HepG2 (cell line): ENCODE measurements around the gene BRD2. TPM values are rescaled to one million over a fixed set of nuclear protein-coding genes. Genes with fewer than 3 reads are reported as not detected.

Source experiments
- BCL6 ChIP-seq: IDR thresholded peaks from 2 replicates; pipeline ENCODE4 v1.6.1; 2016; ENCODE audit warnings: missing genetic modification reagents, missing compliant biosample characterization
- CENPT ChIP-seq: sonication (generic); formaldehyde crosslinking; IDR thresholded peaks from 2 replicates; pipeline ENCODE4 v1.8.0; 2022; ENCODE audit warnings: low read depth, mild to moderate bottlenecking, moderate library complexity, missing genetic modification reagents
- CREB3 ChIP-seq: sonication (generic); formaldehyde crosslinking; IDR thresholded peaks from 2 replicates; pipeline ENCODE4 v1.5.0; 2020; ENCODE audit warnings: missing genetic modification reagents
- DMAP1 ChIP-seq: IDR thresholded peaks from 2 replicates; pipeline ENCODE4 v1.6.1; 2016
- GLMP ChIP-seq: sonication (generic); formaldehyde crosslinking; IDR thresholded peaks from 2 replicates; pipeline ENCODE4 v1.9.0; 2021; ENCODE audit warnings: missing genetic modification reagents, mild to moderate bottlenecking, borderline replicate concordance
- GTF2F1 ChIP-seq: fragments of 150-350 bp; IDR thresholded peaks from 2 replicates; pipeline ENCODE4 v1.6.1; 2014; ENCODE audit warnings: low read length
- NAIF1 ChIP-seq: sonication (generic); formaldehyde crosslinking; IDR thresholded peaks from 2 replicates; pipeline ENCODE4 v1.5.0; 2020; ENCODE audit warnings: mild to moderate bottlenecking, missing genetic modification reagents, borderline replicate concordance
- PHF8 ChIP-seq: sonication (generic); formaldehyde crosslinking; IDR thresholded peaks from 2 replicates; pipeline ENCODE4 v1.5.0; 2020; ENCODE audit warnings: missing genetic modification reagents
- RARA ChIP-seq: IDR thresholded peaks from 2 replicates; pipeline ENCODE4 v1.6.1; 2016; ENCODE audit warnings: missing genetic modification reagents, missing compliant biosample characterization
- SMYD3 ChIP-seq: sonication (generic); formaldehyde crosslinking; IDR thresholded peaks from 2 replicates; pipeline ENCODE4 v1.8.1; 2023; ENCODE audit warnings: mild to moderate bottlenecking, missing genetic modification reagents
- SP1 ChIP-seq, 2 experiments: fragments of 450-650 bp in 1 of 2; sonication (generic) in 1 of 2; formaldehyde crosslinking in 1 of 2; IDR thresholded peaks; 2 replicates each; pipeline versions ENCODE4 v1.4.0 to v1.6.1; 2016 to 2020; ENCODE audit warnings: missing genetic modification reagents in 1 of 2
- XBP1 ChIP-seq: sonication (generic); formaldehyde crosslinking; IDR thresholded peaks from 2 replicates; pipeline ENCODE4 v1.5.0; 2020; ENCODE audit warnings: missing genetic modification reagents
- ZMYM4 ChIP-seq: sonication (generic); formaldehyde crosslinking; IDR thresholded peaks from 2 replicates; pipeline ENCODE4 v1.8.1; 2023; ENCODE audit warnings: mild to moderate bottlenecking, missing genetic modification reagents
- ZNF143 ChIP-seq: sonication (generic); formaldehyde crosslinking; IDR thresholded peaks from 2 replicates; pipeline ENCODE4 v1.4.0; 2020; ENCODE audit warnings: missing genetic modification reagents
- ZNF205 ChIP-seq: IDR thresholded peaks from 2 replicates; pipeline ENCODE4 v1.6.1; 2018; ENCODE audit warnings: missing biosample characterization, missing genetic modification reagents
- ZNF432 ChIP-seq: sonication (generic); formaldehyde crosslinking; IDR thresholded peaks from 2 replicates; pipeline ENCODE4 v1.5.0; 2020; ENCODE audit warnings: missing genetic modification reagents, mild to moderate bottlenecking, borderline replicate concordance
- ZNF550 ChIP-seq: sonication (generic); formaldehyde crosslinking; IDR thresholded peaks from 2 replicates; pipeline ENCODE4 v1.4.0; 2020; ENCODE audit warnings: mild to moderate bottlenecking, missing genetic modification reagents, borderline replicate concordance
- ZNF616 ChIP-seq: sonication (generic); formaldehyde crosslinking; IDR thresholded peaks from 2 replicates; pipeline ENCODE4 v1.5.0; 2020; ENCODE audit warnings: low read depth, mild to moderate bottlenecking, missing genetic modification reagents
- ZNF766 ChIP-seq: sonication (generic); formaldehyde crosslinking; IDR thresholded peaks from 2 replicates; pipeline ENCODE4 v1.5.0; 2020; ENCODE audit warnings: missing genetic modification reagents, borderline replicate concordance
- ZSCAN12 ChIP-seq: sonication (generic); formaldehyde crosslinking; IDR thresholded peaks from 2 replicates; pipeline ENCODE4 v1.9.0; 2021; ENCODE audit warnings: mild to moderate bottlenecking, missing genetic modification reagents
- polyA plus RNA-seq, 8 experiments: library from polyadenylated mRNA; depleted of rRNA in 3 of 8; stranded (reverse) in 7 of 8; unstranded in 1 of 8; fragments of >200 nt; fragmentation: Illumina TruSeq in 4 of 8; extraction: Trizol in 4 of 8; gene quantifications; 2 replicates each; pipeline versions ENCODE4 v1.2.1 to v1.2.3, GENCODE V29; 2011 to 2016; ENCODE audit warnings: low read depth in 4 of 8, missing spikeins in 1 of 8, mixed read lengths in 1 of 8; ENCODE audit not compliant: insufficient read depth in 1 of 8
- total RNA-seq, 5 experiments: library from RNA; depleted of rRNA; stranded (reverse); fragments of >200 nt; fragmentation: Illumina TruSeq; extraction: Trizol; gene quantifications; 2 replicates each; pipeline ENCODE4 v1.2.3, GENCODE V29; 2016; ENCODE audit warnings: low read depth in 1 of 5
- TF ChIP-seq, protein P1 (sequence below): sonication (generic); formaldehyde crosslinking; IDR thresholded peaks from 2 replicates; pipeline ENCODE4 v1.5.0; 2020; ENCODE audit warnings: mild to moderate bottlenecking, missing genetic modification reagents
- TF ChIP-seq, protein P2 (sequence below): sonication (generic); formaldehyde crosslinking; IDR thresholded peaks from 2 replicates; pipeline ENCODE4 v1.8.1; 2022; ENCODE audit warnings: low read depth, mild to moderate bottlenecking, missing genetic modification reagents

Gene BRD2
- total and polyA plus RNA-seq, 2 of the 13 experiments (the other 11 are each of a cell fraction or from before 2014, with no cell fraction given): 143 to 202 TPM

- TF ChIP-seq CREB3 (CRISPR knock-in tag): no peak
- 0 out of 2 replicates have a peak, but pooled peaks have one; percentile 23 for TF ChIP-seq RARA
- no peak for TF ChIP-seq ZNF143
- TF ChIP-seq NAIF1 (CRISPR knock-in tag): no peak
- TF ChIP-seq ZNF616: no peak
- peak; percentile 61; the same call in 1 of the 2 replicates for TF ChIP-seq ZSCAN12 (CRISPR knock-in tag)
- TF ChIP-seq CENPT: no peak
- TF ChIP-seq ZMYM4: no peak
- TF ChIP-seq ZNF766 (CRISPR knock-in tag): peak; percentile 80
- no peak for TF ChIP-seq ZNF432 (CRISPR knock-in tag)
- no peak for TF ChIP-seq BCL6 (CRISPR knock-in tag)
- TF ChIP-seq ZNF205: peak; percentile 83; the same call in 1 of the 2 replicates
- no peak; the same call in 1 of the 2 replicates for TF ChIP-seq GTF2F1
- TF ChIP-seq SP1 (IDR thresholded peaks at IDR 0.05): no peak
- TF ChIP-seq SP1 (CRISPR knock-in tag; IDR thresholded peaks at IDR 0.05): peak; percentile 54
- TF ChIP-seq PHF8 (CRISPR knock-in tag): peak; percentile 41; the same call in 1 of the 2 replicates
- TF ChIP-seq, protein P1, sequence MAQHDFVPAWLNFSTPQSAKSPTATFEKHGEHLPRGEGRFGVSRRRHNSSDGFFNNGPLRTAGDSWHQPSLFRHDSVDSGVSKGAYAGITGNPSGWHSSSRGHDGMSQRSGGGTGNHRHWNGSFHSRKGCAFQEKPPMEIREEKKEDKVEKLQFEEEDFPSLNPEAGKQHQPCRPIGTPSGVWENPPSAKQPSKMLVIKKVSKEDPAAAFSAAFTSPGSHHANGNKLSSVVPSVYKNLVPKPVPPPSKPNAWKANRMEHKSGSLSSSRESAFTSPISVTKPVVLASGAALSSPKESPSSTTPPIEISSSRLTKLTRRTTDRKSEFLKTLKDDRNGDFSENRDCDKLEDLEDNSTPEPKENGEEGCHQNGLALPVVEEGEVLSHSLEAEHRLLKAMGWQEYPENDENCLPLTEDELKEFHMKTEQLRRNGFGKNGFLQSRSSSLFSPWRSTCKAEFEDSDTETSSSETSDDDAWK (CRISPR knock-in tag): no peak
- TF ChIP-seq GLMP: no peak
- 0 out of 2 replicates have a peak, but pooled peaks have one; percentile 24 for TF ChIP-seq SMYD3 (CRISPR knock-in tag)
- peak; percentile 27; the same call in 1 of the 2 replicates for TF ChIP-seq ZNF550
- TF ChIP-seq, protein P2, sequence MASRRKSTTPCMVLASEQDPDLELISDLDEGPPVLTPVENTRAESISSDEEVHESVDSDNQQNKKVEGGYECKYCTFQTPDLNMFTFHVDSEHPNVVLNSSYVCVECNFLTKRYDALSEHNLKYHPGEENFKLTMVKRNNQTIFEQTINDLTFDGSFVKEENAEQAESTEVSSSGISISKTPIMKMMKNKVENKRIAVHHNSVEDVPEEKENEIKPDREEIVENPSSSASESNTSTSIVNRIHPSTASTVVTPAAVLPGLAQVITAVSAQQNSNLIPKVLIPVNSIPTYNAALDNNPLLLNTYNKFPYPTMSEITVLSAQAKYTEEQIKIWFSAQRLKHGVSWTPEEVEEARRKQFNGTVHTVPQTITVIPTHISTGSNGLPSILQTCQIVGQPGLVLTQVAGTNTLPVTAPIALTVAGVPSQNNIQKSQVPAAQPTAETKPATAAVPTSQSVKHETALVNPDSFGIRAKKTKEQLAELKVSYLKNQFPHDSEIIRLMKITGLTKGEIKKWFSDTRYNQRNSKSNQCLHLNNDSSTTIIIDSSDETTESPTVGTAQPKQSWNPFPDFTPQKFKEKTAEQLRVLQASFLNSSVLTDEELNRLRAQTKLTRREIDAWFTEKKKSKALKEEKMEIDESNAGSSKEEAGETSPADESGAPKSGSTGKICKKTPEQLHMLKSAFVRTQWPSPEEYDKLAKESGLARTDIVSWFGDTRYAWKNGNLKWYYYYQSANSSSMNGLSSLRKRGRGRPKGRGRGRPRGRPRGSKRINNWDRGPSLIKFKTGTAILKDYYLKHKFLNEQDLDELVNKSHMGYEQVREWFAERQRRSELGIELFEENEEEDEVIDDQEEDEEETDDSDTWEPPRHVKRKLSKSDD: no peak
- peak; percentile 91 for TF ChIP-seq DMAP1 (CRISPR knock-in tag)
- peak; percentile 21; the same call in 1 of the 2 replicates for TF ChIP-seq XBP1 (CRISPR knock-in tag)
Measured at GRCh38 chr6:32968867-32969684, 682 bp downstream of the BRD2 start (continued).
